ENCODE measurements around the gene ATG4C.
"Not testable (repeated sequence)": the region's sequence is repeated elsewhere in the genome, so short reads cannot be mapped to it uniquely, and the experiment has no call there.

The ATG4C gene

GRCh38 chr1:62778208-62778607 is 5.7 kb upstream of the ATG4C start:
- DNase-seq: no peak

- no peak for DNase-seq
Measured at GRCh38 chr1:62781841-62782543, 1.9 kb upstream of the ATG4C start.

DNA sequence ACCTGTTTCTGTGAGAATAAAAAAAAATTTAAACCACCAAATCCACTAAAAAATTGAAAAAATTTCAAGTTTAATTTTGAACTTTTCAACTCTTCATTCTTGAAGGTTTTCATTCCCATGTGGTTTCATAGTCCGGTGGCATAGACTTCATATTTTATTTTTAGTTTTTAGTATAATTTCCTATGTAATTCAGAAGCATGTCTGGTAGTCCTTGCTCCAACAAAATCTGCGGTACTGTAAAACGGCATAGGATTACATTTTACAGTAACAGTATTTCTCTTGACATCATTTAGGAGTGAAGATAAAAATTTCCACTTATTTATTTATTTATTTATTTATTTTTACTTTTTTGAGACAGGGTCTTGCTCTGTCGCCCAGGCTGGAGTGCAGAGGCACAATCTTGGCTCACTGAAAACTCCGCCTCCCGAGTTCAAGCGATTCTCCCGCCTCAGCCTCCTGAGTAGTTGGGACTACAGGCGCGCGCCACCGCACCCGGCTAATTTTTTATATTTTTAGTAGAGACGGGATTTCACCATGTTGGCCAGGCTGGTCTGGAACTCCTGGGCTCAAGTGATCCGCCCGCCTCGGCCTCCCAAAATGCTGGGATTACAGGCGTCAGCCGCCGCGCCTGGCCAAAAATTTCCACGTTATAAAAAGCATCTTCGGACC is 1.3 kb upstream of the ATG4C start:
- DNase-seq: not testable (repeated sequence)

DNA sequence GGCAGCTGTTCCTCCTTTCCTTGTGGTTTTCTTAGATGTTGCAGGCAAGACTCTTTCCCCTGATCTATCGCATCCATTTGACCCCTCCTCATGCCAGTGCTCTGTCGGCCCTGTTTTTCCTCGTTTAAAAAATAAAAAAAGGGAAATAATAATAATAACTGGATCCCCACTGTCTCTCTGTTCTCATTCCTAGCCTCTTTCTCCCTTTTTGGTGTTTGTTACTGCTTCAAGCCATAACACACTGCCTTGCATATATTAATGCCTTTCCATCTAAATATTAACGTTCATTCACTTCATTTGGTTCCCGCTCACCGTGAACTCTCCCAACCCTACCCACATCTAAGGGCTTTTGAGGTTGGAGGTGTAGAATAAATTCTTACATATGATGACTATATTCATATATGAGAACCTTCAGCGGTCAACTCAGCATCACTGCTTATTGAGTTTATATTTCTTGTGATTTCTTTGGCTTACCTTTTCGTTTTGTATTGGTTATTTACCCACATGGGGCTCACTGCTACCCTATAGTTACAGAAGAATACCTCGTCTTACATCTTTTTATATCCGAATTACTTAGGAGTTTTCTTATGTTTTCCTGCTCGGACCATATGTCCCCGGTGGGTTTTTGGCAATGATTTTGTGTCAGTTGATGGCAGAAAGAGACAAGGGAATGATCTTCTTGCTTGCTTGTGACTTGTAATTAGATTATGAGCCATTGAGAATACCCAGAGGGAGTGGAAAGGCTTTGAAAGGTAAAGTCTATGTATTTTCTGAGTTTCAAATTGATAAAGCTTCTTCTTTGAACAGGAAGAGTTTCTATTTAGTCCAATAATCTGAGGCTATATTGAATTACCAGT is 805 bp downstream of the ATG4C start:
- DNase-seq: peak; percentile 1

- no peak for DNase-seq
Measured at GRCh38 chr1:62790716-62791115, 6.8 kb downstream of the ATG4C start.

DNA sequence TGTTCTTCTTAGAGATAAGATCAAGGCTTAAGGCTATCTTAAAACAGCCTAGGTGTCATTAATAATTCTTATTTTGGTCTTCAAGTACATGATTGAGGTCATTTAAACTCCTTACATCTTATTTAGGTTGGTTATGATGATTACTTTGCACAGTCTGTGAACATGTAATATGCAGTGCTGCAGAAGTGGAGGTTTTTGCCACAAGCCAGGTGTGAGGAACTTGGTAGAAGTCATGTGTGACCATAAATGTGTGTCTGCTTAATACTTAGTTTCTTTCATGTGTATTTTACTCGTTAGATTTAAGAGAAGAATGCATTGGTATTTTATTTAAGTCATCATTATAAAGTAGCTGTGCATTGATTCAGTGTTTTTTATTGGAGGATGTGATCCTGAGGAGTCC is 10.1 kb downstream of the ATG4C start:
- DNase-seq: no peak

- no peak for DNase-seq
Measured at GRCh38 chr1:62796221-62796620, 12.3 kb downstream of the ATG4C start.

GRCh38 chr1:62799688-62800087 is 15.8 kb downstream of the ATG4C start:
- DNase-seq: no peak

- no peak for DNase-seq
Measured at GRCh38 chr1:62800281-62800680, 16.3 kb downstream of the ATG4C start.

GRCh38 chr1:62800825-62801306 is 16.9 kb downstream of the ATG4C start:
- DNase-seq: peak; percentile 15

DNA sequence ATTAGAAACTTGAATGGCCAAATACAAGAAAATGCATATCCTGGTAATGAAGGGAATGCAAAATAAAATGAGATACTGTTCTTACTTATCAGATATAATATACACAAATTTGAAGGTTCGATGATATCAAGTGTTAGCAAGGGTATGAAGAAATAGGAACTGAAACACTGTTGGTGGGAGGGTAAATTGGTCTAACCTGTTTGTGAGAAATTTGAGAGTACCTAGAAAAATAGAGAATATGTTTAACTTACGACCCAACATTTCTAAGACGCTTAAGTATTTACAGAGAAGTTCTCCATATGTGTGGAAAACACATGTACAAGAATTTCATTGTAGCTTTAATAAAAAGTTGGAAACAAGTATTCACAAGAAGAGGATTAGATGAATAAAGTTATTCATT is 25.9 kb downstream of the ATG4C start:
- DNase-seq: no peak

- no peak for DNase-seq
Measured at GRCh38 chr1:62810420-62811274, 26.7 kb downstream of the ATG4C start.

- DNase-seq: no peak
Measured at GRCh38 chr1:62823556-62823955, 39.6 kb downstream of the ATG4C start.

DNA sequence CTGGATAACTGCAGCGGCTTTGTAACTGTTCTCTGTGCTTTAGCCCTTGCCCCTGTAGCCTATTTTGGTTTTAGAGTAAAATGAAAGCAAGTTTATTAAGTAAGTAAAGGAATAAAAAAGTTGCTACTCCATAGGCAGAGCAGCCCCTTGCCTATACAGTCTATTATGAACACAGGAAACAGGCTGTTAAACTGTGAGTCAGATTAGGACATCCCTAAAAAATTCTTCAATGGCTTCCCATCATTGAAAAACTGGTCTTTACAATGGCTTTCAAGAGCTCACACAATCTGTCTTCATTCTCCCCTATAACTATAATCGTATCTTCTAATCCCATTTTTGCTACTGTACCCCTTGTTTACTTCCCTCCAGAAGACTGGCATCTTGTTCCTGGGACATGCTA is 43.0 kb downstream of the ATG4C start:
- no peak for DNase-seq

GRCh38 chr1:62827786-62828185 is 43.9 kb downstream of the ATG4C start:
- DNase-seq: not testable (repeated sequence)

DNA sequence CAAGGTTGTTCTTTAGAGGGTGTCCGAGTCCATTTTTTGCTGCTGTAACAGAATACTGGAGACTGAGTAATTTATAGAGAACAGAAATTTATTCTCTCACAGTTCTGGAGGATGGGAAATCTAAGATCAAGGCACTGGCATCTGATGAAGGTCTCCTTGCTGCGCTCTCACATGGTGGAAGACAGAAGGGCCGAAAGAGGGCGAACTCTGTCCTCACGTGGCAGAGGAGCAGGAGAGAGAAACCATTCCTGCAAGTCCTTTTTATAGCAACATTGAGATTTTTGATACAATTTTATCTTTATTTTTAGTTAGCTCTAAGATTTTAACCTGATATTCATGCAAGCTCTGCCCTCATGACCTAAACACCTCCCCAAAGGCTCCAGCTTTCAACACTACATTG is 48.3 kb downstream of the ATG4C start:
- DNase-seq: no peak

DNA sequence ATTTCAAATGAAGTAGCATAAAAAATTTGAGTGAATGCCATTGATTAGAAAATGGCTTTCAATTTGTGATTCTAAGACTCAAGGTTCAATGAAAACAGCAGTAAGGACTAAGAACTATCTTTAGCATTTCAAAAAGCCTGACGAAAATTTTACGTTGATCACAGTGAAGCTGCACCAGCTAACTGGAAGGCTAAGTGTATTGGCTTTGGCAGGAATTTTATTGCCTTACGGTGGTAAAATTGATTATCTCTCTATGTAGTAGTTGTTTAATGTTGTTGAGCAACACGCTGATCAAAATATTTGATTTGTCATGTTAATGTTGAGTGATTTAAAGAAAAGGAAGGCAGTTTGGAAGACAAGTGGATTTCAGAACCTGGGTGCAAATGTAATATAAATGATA is 49.6 kb downstream of the ATG4C start:
- DNase-seq: no peak

- no peak for DNase-seq
Measured at GRCh38 chr1:62834400-62834961, 50.5 kb downstream of the ATG4C start.

DNA sequence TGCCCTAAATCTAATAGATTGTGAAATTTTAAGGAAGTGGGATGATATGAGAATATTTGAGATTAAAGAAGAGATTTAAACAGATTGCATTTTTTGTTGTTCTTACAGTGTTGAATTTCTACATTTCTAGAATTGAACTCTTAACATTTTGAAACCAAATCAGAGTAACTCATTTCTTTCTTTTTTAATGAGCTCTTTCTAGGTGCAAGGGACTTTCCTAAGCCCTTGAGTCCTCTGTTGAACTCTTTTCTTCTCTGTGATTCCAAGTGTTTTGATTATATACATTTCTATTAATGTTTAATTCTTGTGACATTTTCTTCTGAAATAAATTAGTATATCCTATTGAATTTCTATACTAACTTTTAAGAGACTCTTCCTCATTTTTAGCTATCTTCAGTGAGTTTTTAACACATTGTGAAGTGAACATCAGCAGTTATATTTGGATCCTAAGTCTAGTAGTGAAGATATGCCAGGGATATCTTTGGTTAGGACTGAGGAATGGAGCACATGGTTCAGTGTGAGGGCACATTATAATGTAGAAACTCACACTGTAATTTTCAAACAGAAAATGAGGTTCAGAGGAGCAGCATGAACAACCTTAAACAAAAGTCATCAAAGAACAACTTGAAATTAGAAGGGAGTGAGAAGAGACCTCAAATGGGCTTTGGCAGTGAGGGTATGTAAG is 53.1 kb downstream of the ATG4C start:
- no peak for DNase-seq

GRCh38 chr1:62840555-62840954 is 56.6 kb downstream of the ATG4C start:
- DNase-seq: no peak

DNA sequence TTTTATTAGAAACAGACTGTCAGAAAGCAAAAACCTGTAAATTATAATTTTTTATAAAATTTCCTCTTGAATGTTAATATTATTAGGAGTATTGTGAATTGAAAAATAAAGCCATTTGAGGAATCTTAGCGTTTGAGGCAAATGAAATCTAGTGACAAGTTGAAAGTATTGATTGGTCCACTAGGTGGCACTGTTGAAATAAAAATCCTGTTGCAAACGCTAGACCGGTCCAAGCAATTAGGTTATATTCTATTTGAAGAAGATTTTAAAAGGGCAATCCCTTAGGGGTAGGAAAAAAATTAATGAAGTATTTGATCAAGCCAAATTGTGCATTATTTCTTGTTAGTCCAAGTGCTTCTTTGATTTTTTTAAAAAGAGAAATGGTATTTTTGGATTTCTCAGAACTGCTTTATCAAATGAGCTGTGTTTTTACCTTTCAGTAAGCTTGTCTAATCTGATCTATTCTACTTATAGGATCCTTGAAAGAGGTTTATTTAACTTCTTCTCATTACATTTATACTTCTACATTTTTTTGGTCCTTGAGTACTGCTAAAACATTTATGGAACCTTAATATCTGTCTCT is 57.7 kb downstream of the ATG4C start:
- DNase-seq: peak; percentile 59
